Fibroblast of lung (primary cell): ENCODE results near the gene CDCP2. TPM values are rescaled to one million over a fixed set of nuclear protein-coding genes. Genes with fewer than 3 reads are reported as not detected.

Experiments
- DNase-seq, 2 donors: peaks; one replicate each; pipeline versions ENCODE4 v3.0.0 to v3.0.0-alpha.2; 2010; ENCODE audit warnings: low read depth in 2 of 2
- H2AFZ ChIP-seq: 2 replicates; pipeline ENCODE4 v1.5.1; 2012; ENCODE audit warnings: low read length, control low read depth, inconsistent platforms
- H3K27ac ChIP-seq: 2 replicates; pipeline ENCODE4 v1.5.1; 2011; ENCODE audit warnings: low read length, control low read depth; ENCODE audit not compliant: insufficient read depth
- H3K27me3 ChIP-seq: 2 replicates; pipeline ENCODE4 v1.5.1; 2011; ENCODE audit warnings: mild to moderate bottlenecking, low read length; ENCODE audit not compliant: control insufficient read depth, insufficient read depth
- H3K36me3 ChIP-seq: 2 replicates; pipeline ENCODE4 v1.5.1; 2011; ENCODE audit warnings: low read length; ENCODE audit not compliant: control insufficient read depth, insufficient read depth
- H3K4me1 ChIP-seq: 2 replicates; pipeline ENCODE4 v1.5.1; 2011; ENCODE audit warnings: low read length; ENCODE audit not compliant: control insufficient read depth, insufficient read depth; ENCODE audit errors: extremely low read depth
- H3K4me2 ChIP-seq: 2 replicates; pipeline ENCODE4 v1.5.1; 2011; ENCODE audit warnings: low read length, control low read depth; ENCODE audit not compliant: insufficient read depth; ENCODE audit errors: extremely low read depth
- H3K4me3 ChIP-seq, 4 experiments: fragments of 200-600 bp in 1 of 4; sonication (generic) in 1 of 4; replicated peaks in 1 of 4; 2 replicates each; pipeline ENCODE4 v1.5.1; 2011 to 2016; ENCODE audit warnings: low read length in 4 of 4, low read depth in 3 of 4, mild to moderate bottlenecking in 3 of 4, control low read depth in 2 of 4, inconsistent platforms in 1 of 4, mixed read lengths in 1 of 4; ENCODE audit not compliant: insufficient read depth in 1 of 4; ENCODE audit errors: control extremely low read depth in 1 of 4
- H3K79me2 ChIP-seq: 2 replicates; pipeline ENCODE4 v1.5.1; 2012; ENCODE audit warnings: mild to moderate bottlenecking, low read length, inconsistent platforms; ENCODE audit not compliant: control insufficient read depth, insufficient read depth
- H3K9ac ChIP-seq: 2 replicates; pipeline ENCODE4 v1.5.1; 2011; ENCODE audit warnings: mild to moderate bottlenecking, low read length, control low read depth; ENCODE audit not compliant: insufficient read depth
- H3K9me3 ChIP-seq: 2 replicates; pipeline ENCODE4 v1.5.1; 2012; ENCODE audit warnings: low read depth, low read length; ENCODE audit not compliant: control insufficient read depth, insufficient read depth
- H4K20me1 ChIP-seq: 2 replicates; pipeline ENCODE4 v1.5.1; 2011; ENCODE audit warnings: low read length; ENCODE audit not compliant: control insufficient read depth, insufficient read depth; ENCODE audit errors: extremely low read depth
- EZH2 ChIP-seq: IDR thresholded peaks from 2 replicates; pipeline ENCODE4 v1.5.1; 2012; ENCODE audit warnings: low read length, control low read depth, mild to moderate bottlenecking; ENCODE audit errors: missing control alignments
- polyA plus RNA-seq, 2 donors: library from polyadenylated mRNA; depleted of rRNA in 1 of 2; stranded (reverse) in 1 of 2; unstranded in 1 of 2; fragments of >200 nt; gene quantifications; 2 replicates each; pipeline ENCODE4 v1.2.1, GENCODE V29; 2011 to 2012; ENCODE audit warnings: missing spikeins in 1 of 2
- total RNA-seq: library from RNA; depleted of rRNA; stranded (reverse); fragments of >200 nt; gene quantifications from 2 replicates; pipeline ENCODE4 v1.2.1, GENCODE V29; 2014
- TF ChIP-seq, protein P1 (sequence below), 2 donors: IDR thresholded peaks in 1 of 2; conservative IDR thresholded peaks in 1 of 2; 1 replicate in 1 of 2; 2 replicates in 1 of 2; pipeline ENCODE4 v1.5.1; 2011 to 2012; ENCODE audit warnings: low read length in 2 of 2, control low read depth in 1 of 2, inconsistent platforms in 1 of 2, low read depth in 1 of 2, mild to moderate bottlenecking in 1 of 2

CDCP2 gene
- total and polyA plus RNA-seq, 2 donors (not counting 1 experiment from before 2014, with no cell fraction given), result not detected

- Histone ChIP-seq H3K4me2 (no peak overlapping the region), H3K4me1 (no peaks in the 10 kb centered on the region), H3K9me3 (no peaks in the 10 kb centered on the region), H3K27ac (no peak overlapping the region), H3K27me3 (peaks cover 3% of the 10 kb centered on the region), H4K20me1 (no peaks in the 10 kb centered on the region), H3K79me2 (no peaks in the 10 kb centered on the region), H2AFZ (no peak overlapping the region), H3K36me3 (no peaks in the 10 kb centered on the region), H3K4me3 (no peak overlapping the region), H3K9ac (no peak overlapping the region)
- TF ChIP-seq EZH2, result no peak
- TF ChIP-seq, protein P1, sequence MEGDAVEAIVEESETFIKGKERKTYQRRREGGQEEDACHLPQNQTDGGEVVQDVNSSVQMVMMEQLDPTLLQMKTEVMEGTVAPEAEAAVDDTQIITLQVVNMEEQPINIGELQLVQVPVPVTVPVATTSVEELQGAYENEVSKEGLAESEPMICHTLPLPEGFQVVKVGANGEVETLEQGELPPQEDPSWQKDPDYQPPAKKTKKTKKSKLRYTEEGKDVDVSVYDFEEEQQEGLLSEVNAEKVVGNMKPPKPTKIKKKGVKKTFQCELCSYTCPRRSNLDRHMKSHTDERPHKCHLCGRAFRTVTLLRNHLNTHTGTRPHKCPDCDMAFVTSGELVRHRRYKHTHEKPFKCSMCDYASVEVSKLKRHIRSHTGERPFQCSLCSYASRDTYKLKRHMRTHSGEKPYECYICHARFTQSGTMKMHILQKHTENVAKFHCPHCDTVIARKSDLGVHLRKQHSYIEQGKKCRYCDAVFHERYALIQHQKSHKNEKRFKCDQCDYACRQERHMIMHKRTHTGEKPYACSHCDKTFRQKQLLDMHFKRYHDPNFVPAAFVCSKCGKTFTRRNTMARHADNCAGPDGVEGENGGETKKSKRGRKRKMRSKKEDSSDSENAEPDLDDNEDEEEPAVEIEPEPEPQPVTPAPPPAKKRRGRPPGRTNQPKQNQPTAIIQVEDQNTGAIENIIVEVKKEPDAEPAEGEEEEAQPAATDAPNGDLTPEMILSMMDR (conservative IDR thresholded peaks at IDR 0.05 in 1 of 2, IDR thresholded peaks at IDR 0.05 in 1 of 2; ENCODE audit: low read depth in 1 of 2, low read length in 2 of 2), result no peak
- DNase-seq, result no peak
Measured at GRCh38 chr1:54149734-54150133, 3.1 kb downstream of the CDCP2 start.

DNA sequence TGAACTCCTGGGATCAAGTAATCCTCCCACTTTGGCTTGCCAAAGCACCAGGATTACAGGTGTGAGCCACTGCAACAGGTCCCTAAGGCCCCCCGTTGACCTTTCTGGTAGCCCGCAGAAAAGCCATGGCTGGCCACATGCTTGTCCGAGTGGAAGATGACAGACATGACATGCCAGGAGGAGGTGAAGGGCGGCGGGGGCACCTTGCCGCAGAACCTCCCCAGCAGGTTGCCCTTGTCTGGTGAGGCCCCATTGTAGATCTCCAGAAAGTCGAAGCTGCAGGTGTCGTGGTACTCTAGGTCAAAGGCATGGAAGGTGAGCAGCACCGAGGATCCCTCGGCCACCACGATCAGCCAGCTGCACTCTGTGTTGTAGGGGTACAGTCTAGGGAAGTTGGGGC lies 8.4 kb downstream of the CDCP2 start:
- no peak overlapping the region for H3K9ac ChIP-seq
- H3K36me3 ChIP-seq, result no peaks in the 10 kb centered on the region
- H3K79me2 ChIP-seq, result no peaks in the 10 kb centered on the region
- H3K27ac ChIP-seq, result no peak overlapping the region
- H3K9me3 ChIP-seq, result no peaks in the 10 kb centered on the region
- H3K4me2 ChIP-seq, result no peak overlapping the region
- H3K4me1 ChIP-seq, result no peaks in the 10 kb centered on the region
- no peak overlapping the region for H3K4me3 ChIP-seq
- TF ChIP-seq, protein P1 (conservative IDR thresholded peaks at IDR 0.05 in 1 of 2, IDR thresholded peaks at IDR 0.05 in 1 of 2; ENCODE audit: low read depth in 1 of 2, low read length in 2 of 2), result no peak
- no peak for TF ChIP-seq EZH2
- no peak for DNase-seq
- no peaks in the 10 kb centered on the region for H4K20me1 ChIP-seq
- H2AFZ ChIP-seq, result no peak overlapping the region
- peaks cover 5% of the 10 kb centered on the region for H3K27me3 ChIP-seq

GRCh38 chr1:54142146-54142900 lies 10.5 kb downstream of the CDCP2 start:
- no peak overlapping the region for H3K27ac ChIP-seq
- TF ChIP-seq EZH2, result no peak
- TF ChIP-seq, protein P1 (conservative IDR thresholded peaks at IDR 0.05 in 1 of 2, IDR thresholded peaks at IDR 0.05 in 1 of 2; ENCODE audit: low read depth in 1 of 2, low read length in 2 of 2), result no peak
- DNase-seq, result no peak

More at GRCh38 chr1:54142146-54142900, 10.5 kb downstream of the CDCP2 start:
- H4K20me1 ChIP-seq, result no peaks in the 10 kb centered on the region
- no peak overlapping the region for H3K4me2 ChIP-seq
- H3K36me3 ChIP-seq, result no peaks in the 10 kb centered on the region
- no peak overlapping the region for H3K9ac ChIP-seq
- no peaks in the 10 kb centered on the region for H3K9me3 ChIP-seq
- no peaks in the 10 kb centered on the region for H3K4me1 ChIP-seq
- H3K27me3 ChIP-seq, result peaks cover 5% of the 10 kb centered on the region
- no peaks in the 10 kb centered on the region for H3K79me2 ChIP-seq
- H2AFZ ChIP-seq, result no peak overlapping the region
- H3K4me3 ChIP-seq, result no peak overlapping the region
